ENCODE measurements around the gene USP44.

USP44 gene

GRCh38 chr12:95548056-95548538 lies 3.2 kb downstream of the USP44 start:
- no peak for DNase-seq (ENCODE audit: low spot score)

- no peak for DNase-seq (ENCODE audit: low spot score)
Measured at GRCh38 chr12:95547522-95548055, 3.7 kb downstream of the USP44 start.

GRCh38 chr12:95546491-95546813 lies 4.8 kb downstream of the USP44 start:
- DNase-seq (ENCODE audit: low spot score), result no peak

GRCh38 chr12:95545731-95546490 lies 5.4 kb downstream of the USP44 start:
- DNase-seq (ENCODE audit: low spot score), result no peak

- DNase-seq (ENCODE audit: low spot score), result no peak
Measured at GRCh38 chr12:95545303-95545702, 6.0 kb downstream of the USP44 start.

GRCh38 chr12:95544756-95545155 lies 6.5 kb downstream of the USP44 start:
- DNase-seq (ENCODE audit: low spot score), result no peak

GRCh38 chr12:95543305-95543704 lies 8.0 kb downstream of the USP44 start:
- no peak for DNase-seq (ENCODE audit: low spot score)

GRCh38 chr12:95541436-95541835 lies 9.8 kb downstream of the USP44 start:
- no peak for DNase-seq (ENCODE audit: low spot score)

GRCh38 chr12:95538656-95539055 lies 12.6 kb downstream of the USP44 start:
- no peak for DNase-seq (ENCODE audit: low spot score)

GRCh38 chr12:95538006-95538405 lies 13.3 kb downstream of the USP44 start:
- no peak for DNase-seq (ENCODE audit: low spot score)

GRCh38 chr12:95533985-95534384 lies 17.3 kb downstream of the USP44 start:
- no peak for DNase-seq (ENCODE audit: low spot score)

- DNase-seq (ENCODE audit: low spot score), result no peak
Measured at GRCh38 chr12:95532851-95533250, 18.4 kb downstream of the USP44 start.

GRCh38 chr12:95529693-95530225 lies 21.5 kb downstream of the USP44 start:
- no peak for DNase-seq (ENCODE audit: low spot score)

GRCh38 chr12:95528431-95528830 lies 22.8 kb downstream of the USP44 start:
- DNase-seq (ENCODE audit: low spot score), result no peak

GRCh38 chr12:95522692-95523091 lies 28.6 kb downstream of the USP44 start:
- no peak for DNase-seq (ENCODE audit: low spot score)

GRCh38 chr12:95520816-95521215 lies 30.5 kb downstream of the USP44 start:
- no peak for DNase-seq (ENCODE audit: low spot score)

- no peak for DNase-seq (ENCODE audit: low spot score)
Measured at GRCh38 chr12:95518944-95519343, 32.3 kb downstream of the USP44 start.

GRCh38 chr12:95517246-95517645 lies 34.0 kb downstream of the USP44 start:
- no peak for DNase-seq (ENCODE audit: low spot score)

- no peak for DNase-seq (ENCODE audit: low spot score)
Measured at GRCh38 chr12:95516757-95517156, 34.5 kb downstream of the USP44 start.

GRCh38 chr12:95515197-95515596 lies 36.1 kb downstream of the USP44 start:
- no peak for DNase-seq (ENCODE audit: low spot score)

- DNase-seq (ENCODE audit: low spot score), result no peak
Measured at GRCh38 chr12:95513599-95513998, 37.7 kb downstream of the USP44 start.

GRCh38 chr12:95511977-95512376 lies 39.3 kb downstream of the USP44 start:
- DNase-seq (ENCODE audit: low spot score), result no peak

- no peak for DNase-seq (ENCODE audit: low spot score)
Measured at GRCh38 chr12:95509300-95509699, 42.0 kb downstream of the USP44 start.

Data from putamen (tissue), 1 donor.